Islet precursor cell (in vitro differentiated cells): ENCODE measurements around the gene GNL3L.
"Not testable (repeated sequence)": the region's sequence is repeated elsewhere in the genome, so short reads cannot be mapped to it uniquely, and the experiment has no call there.

Experiments
- DNase-seq: peaks from one replicate; pipeline ENCODE4 v3.0.0-alpha.2; 2018

The GNL3L gene

GRCh38 chrX:54560411-54560810 is 30.4 kb downstream of the GNL3L start:
- no peak for DNase-seq

- DNase-seq = no peak
Measured at GRCh38 chrX:54561622-54562021, 31.6 kb downstream of the GNL3L start.

GRCh38 chrX:54564936-54565335 is 34.9 kb downstream of the GNL3L start:
- DNase-seq = no peak

GRCh38 chrX:54570332-54570731 is 40.3 kb downstream of the GNL3L start:
- no peak for DNase-seq

- DNase-seq = not testable (repeated sequence)
Measured at GRCh38 chrX:54572641-54573040, 42.6 kb downstream of the GNL3L start.

- DNase-seq = no peak
Measured at GRCh38 chrX:54597728-54598127, 67.7 kb downstream of the GNL3L start.

- no peak for DNase-seq
Measured at GRCh38 chrX:54602563-54602962, 72.5 kb downstream of the GNL3L start.
